Gastroesophageal sphincter (tissue), 4 donors: ENCODE data around the gene ELAVL4. TPM values are rescaled to one million over a fixed set of nuclear protein-coding genes. Genes with fewer than 3 reads are reported as not detected.
"Not testable (repeated sequence)": the region's sequence is repeated elsewhere in the genome, so short reads cannot be mapped to it uniquely, and the experiment has no call there.

ENCODE experiments used
- ATAC-seq: fragments of 150-250 bp; one replicate; pipeline ENCODE4 v1.9.1; 2016; ENCODE audit warnings: mild to moderate bottlenecking, moderate library complexity
- H3K27ac ChIP-seq, 4 donors: fragments of 200-600 bp; sonication (generic) in 3 of 4; 1 replicate in 3 of 4; 2 replicates in 1 of 4; pipeline ENCODE4 v1.5.1; 2016 to 2019
- H3K27me3 ChIP-seq: fragments of 200-600 bp; sonication (generic); one replicate; pipeline ENCODE4 v1.5.1; 2019
- H3K36me3 ChIP-seq, 2 donors: fragments of 200-600 bp; sonication (generic); one replicate each; pipeline ENCODE4 v1.5.1; 2019; ENCODE audit warnings: control low read depth in 1 of 2
- H3K4me1 ChIP-seq, 3 donors: fragments of 200-600 bp; sonication (generic); 1 replicate in 2 of 3; 2 replicates in 1 of 3; pipeline ENCODE4 v1.5.1; 2016 to 2019; ENCODE audit warnings: control low read depth in 2 of 3
- H3K4me3 ChIP-seq, 2 donors: fragments of 200-600 bp; sonication (generic); one replicate each; pipeline ENCODE4 v1.5.1; 2019; ENCODE audit warnings: mild to moderate bottlenecking in 1 of 2, moderate library complexity in 1 of 2
- H3K9me3 ChIP-seq, 3 donors: fragments of 200-600 bp; sonication (generic); one replicate each; pipeline ENCODE4 v1.5.1; 2017 to 2019; ENCODE audit warnings: control low read depth in 2 of 3
- CTCF ChIP-seq, 4 experiments: fragments of 200-600 bp in 2 of 4; fragments of 450-650 bp in 2 of 4; sonication (generic) in 1 of 4; IDR thresholded peaks; one replicate each; pipeline ENCODE4 v1.5.1; 2017 to 2019; ENCODE audit warnings: antibody characterized with exemption in 4 of 4, mild to moderate bottlenecking in 2 of 4, moderate library complexity in 2 of 4
- EP300 ChIP-seq: sonication (generic); formaldehyde crosslinking; IDR thresholded peaks from one replicate; pipeline ENCODE4 v1.6.1; 2017; ENCODE audit warnings: antibody characterized with exemption, mild to moderate bottlenecking
- POLR2A ChIP-seq, 2 donors: fragments of 450-650 bp; IDR thresholded peaks; one replicate each; pipeline ENCODE4 v1.6.1; 2017; ENCODE audit warnings: antibody characterized with exemption in 2 of 2, mild to moderate bottlenecking in 2 of 2, moderate library complexity in 1 of 2
- POLR2AphosphoS5 ChIP-seq: sonication (generic); formaldehyde crosslinking; IDR thresholded peaks from one replicate; pipeline ENCODE4 v1.6.1; 2017; ENCODE audit warnings: antibody characterized with exemption
- WGBS, 2 donors: methylation state at CpG; one replicate each; pipeline ENCODE4 v1.1.5; 2018; ENCODE audit warnings: low coverage in 1 of 2; 5-methylcytosine and 5-hydroxymethylcytosine counted together
- total RNA-seq, 4 donors: library from RNA; depleted of rRNA; stranded (reverse); fragments of >200 nt; gene quantifications; one replicate each; pipeline ENCODE4 v1.1.0, GENCODE V29; 2016

The ELAVL4 gene
- total RNA-seq, 4 donors from 2014 or later: 0.23 to 2.4 (median 2.0) TPM; not detected in 1

DNA sequence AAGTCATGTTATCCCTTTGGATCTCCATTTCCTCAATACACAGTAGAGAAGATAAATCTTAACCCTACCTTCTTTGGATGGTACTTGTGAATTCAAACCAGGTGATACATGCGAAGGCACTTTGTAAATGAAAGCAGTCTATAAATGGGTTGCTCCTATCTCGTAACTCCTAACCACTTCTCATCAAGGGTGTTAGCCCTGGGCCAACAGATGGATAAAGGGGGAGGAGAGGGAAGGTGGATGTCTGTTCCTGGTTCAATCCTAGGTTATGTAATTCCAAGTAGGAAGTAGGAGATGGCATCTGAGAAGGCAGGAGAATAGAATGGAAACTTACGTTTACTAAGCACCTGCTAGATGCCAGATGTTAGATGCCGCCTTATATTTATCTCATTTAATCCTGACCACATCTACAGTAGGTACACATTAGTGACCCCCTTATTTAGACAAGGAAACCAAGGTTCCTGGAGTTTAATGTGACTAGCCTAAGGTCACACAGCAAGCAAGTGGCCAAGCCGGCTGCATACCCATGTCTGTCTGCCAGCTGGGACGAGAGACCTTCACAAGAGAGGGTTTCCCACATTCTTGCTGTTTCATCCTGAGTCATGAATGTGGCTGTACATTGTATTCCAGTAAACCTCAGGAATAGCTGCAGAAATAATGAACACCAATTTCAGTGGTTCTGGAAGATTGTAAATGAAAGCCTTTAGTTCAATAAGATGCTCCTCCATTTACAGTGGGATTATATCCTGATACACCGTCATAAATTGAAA, 47.7 kb downstream of the ELAVL4 start:
- 85 to 90% methylated on average over 5 of the region's 7 CpGs for WGBS, 2 donors
- H3K27me3 ChIP-seq: peaks cover 8% of the 10 kb centered on the region
- H3K36me3 ChIP-seq: no peaks in the 10 kb centered on the region
- TF ChIP-seq CTCF (IDR thresholded peaks at IDR 0.05) (no peak), POLR2A (IDR thresholded peaks at IDR 0.05) (no peak), EP300 (no peak), POLR2AphosphoS5 (no peak)
- H3K27ac ChIP-seq: no peak overlapping the region
- no peak for ATAC-seq
- H3K4me1 ChIP-seq: no peaks in the 10 kb centered on the region
- no peaks in the 10 kb centered on the region for H3K9me3 ChIP-seq
- H3K4me3 ChIP-seq: no peak overlapping the region

GRCh38 chr1:50157306-50157941, 48.7 kb downstream of the ELAVL4 start:
- Histone ChIP-seq H3K9me3 (no peaks in the 10 kb centered on the region), H3K27ac (no peak overlapping the region), H3K4me1 (no peaks in the 10 kb centered on the region), H3K4me3 (no peak overlapping the region), H3K27me3 (peaks cover 8% of the 10 kb centered on the region), H3K36me3 (no peaks in the 10 kb centered on the region)
- no peak for TF ChIP-seq CTCF (IDR thresholded peaks at IDR 0.05)
- 69 to 74% methylated on average over 3 of the region's 3 CpGs for WGBS, 2 donors
- ATAC-seq: no peak

DNA sequence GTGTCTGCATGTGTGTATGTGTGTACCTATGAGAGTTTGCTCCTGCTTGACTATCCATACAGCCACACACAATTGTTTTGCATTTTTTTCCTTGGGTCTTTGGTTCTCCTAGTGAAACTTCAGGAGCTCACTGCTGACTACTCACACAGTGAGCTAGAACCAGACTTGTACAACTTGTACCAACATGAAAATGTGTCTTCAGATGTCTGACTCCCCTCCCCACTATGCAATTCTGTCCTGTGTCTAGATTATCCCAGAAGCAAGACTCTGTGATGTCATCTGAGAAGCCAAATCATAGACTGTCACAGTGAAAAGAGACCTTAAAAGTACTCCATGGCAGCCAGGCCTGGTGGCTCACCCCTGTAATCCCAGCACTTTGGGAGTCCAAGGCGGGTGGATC, 49.7 kb downstream of the ELAVL4 start:
- H3K9me3 ChIP-seq: no peaks in the 10 kb centered on the region
- WGBS, 2 donors: no CpG with 5 or more reads among the region's 1 CpG
- no peak for ATAC-seq
- H3K27me3 ChIP-seq: peaks cover 8% of the 10 kb centered on the region
- H3K4me1 ChIP-seq: no peaks in the 10 kb centered on the region
- no peaks in the 10 kb centered on the region for H3K36me3 ChIP-seq
- H3K27ac ChIP-seq: no peak overlapping the region
- no peak overlapping the region for H3K4me3 ChIP-seq
- TF ChIP-seq CTCF (IDR thresholded peaks at IDR 0.05) (no peak), EP300 (no peak), POLR2AphosphoS5 (no peak), POLR2A (IDR thresholded peaks at IDR 0.05) (no peak)

DNA sequence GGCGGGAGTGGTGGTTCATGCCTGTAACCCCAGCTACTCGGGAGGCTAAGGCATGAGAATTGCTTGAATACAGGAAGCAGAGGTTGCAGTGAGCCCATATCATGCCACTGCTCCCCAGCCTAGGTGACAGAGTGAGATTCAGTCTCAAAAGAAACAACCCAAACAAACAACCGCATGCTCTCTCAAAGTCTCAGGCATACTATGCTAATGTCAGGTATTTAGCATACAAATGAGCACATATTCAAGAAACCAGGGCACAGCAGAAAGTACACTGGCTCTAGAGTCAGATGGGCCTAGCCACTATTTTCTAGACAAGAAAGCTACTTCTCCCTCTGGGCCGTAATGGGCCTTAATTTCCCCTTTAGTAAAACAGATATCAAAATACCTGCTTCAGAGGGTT, 55.0 kb downstream of the ELAVL4 start:
- H3K27ac ChIP-seq: no peak overlapping the region
- H3K4me3 ChIP-seq: no peak overlapping the region
- WGBS, 2 donors: 89 to 93% methylated on average over 4 of the region's 4 CpGs
- H3K4me1 ChIP-seq: no peaks in the 10 kb centered on the region
- H3K27me3 ChIP-seq: no peaks in the 10 kb centered on the region
- no peak for TF ChIP-seq EP300
- no peak for TF ChIP-seq CTCF (IDR thresholded peaks at IDR 0.05)
- no peak for TF ChIP-seq POLR2AphosphoS5
- TF ChIP-seq POLR2A (IDR thresholded peaks at IDR 0.05): no peak
- no peak for ATAC-seq
- no peaks in the 10 kb centered on the region for H3K36me3 ChIP-seq
- no peaks in the 10 kb centered on the region for H3K9me3 ChIP-seq

DNA sequence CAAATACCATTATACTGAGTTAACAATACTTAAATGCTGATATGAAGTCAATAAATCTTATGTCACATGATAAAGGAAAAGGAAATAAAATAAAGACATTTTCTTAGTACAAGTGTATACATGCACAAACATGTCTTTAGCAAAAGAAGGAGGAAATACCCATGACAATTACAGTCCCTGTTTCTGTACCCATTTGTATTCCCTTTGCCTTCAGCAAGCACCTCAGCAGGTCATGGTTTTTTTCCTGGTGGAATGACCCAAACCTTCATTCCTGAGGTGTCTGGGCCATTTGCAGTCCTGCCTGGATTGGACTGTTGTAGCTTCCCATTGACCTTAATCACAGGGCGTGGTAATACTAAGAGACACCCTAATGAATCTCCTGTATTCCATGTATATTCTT, 57.6 kb downstream of the ELAVL4 start:
- ATAC-seq: not testable (repeated sequence)
- WGBS, 2 donors: 100% methylated on average over 1 of the region's 1 CpG; no CpG with 5 or more reads in 1 of the 2 donors

More for the DNA sequence above, 57.6 kb downstream of the ELAVL4 start:
- H3K27me3 ChIP-seq, H3K4me1 ChIP-seq, H3K36me3 ChIP-seq, H3K9me3 ChIP-seq, H3K4me3 ChIP-seq, H3K27ac ChIP-seq: not testable (repeated sequence)
